ENCODE measurements around the gene NTSR1.

GRCh38 chr20:62666736-62667529 is 41.7 kb upstream of the NTSR1 start:
- peak in 1 of 6 experiments; percentile 13 for TF ChIP-seq CTCF (IDR thresholded peaks at IDR 0.05)
- peak in 1 of 2 donors; percentile 43 for TF ChIP-seq POLR2A (IDR thresholded peaks at IDR 0.05)

Data from Peyer's patch (tissue), 4 donors.